ENCODE measurements around the gene SP110. TPM values are rescaled to one million over a fixed set of nuclear protein-coding genes. Genes with fewer than 3 reads are reported as not detected.

The SP110 gene
- total RNA-seq, 4 donors from 2014 or later = 7.2 to 21.7 (median 13.1) TPM

Other genes starting within 250 kb of the SP110 start
- 1 to 10 TPM; 1.9 to 7.5 (median 4.9) TPM for gene SLC16A14, start 151.1 kb downstream of the SP110 start, total RNA-seq
- 1 to 10 TPM in 3 of 4 donors, under 1 TPM in 1; 0.92 to 5.3 (median 2.4) TPM for gene SP140, start 5.8 kb upstream of the SP110 start, total RNA-seq
- 10 to 100 TPM in 1 of 4 donors, 1 to 10 TPM in 3; 4.8 to 17.2 (median 7.7) TPM for gene SP140L, start 107.2 kb upstream of the SP110 start, total RNA-seq
- 10 to 100 TPM; 17.8 to 69.0 (median 45.5) TPM for gene SP100, start 196.2 kb upstream of the SP110 start, total RNA-seq